ENCODE results near the gene PRPS1L1. TPM values are rescaled to one million over a fixed set of nuclear protein-coding genes. Genes with fewer than 3 reads are reported as not detected.

Gene PRPS1L1
- total RNA-seq, 1 donor from 2014 or later = not detected

- no peaks in the 10 kb centered on the region for H3K36me3 ChIP-seq (ENCODE audit: control insufficient read depth, insufficient read depth, low read length)
- TF ChIP-seq CTCF (IDR thresholded peaks at IDR 0.05; ENCODE audit: insufficient read depth, low read length, poor library complexity, severe bottlenecking) = no peak
- no peak overlapping the region for H3K4me3 ChIP-seq (ENCODE audit: low read depth, low read length)
- no peak for DNase-seq (ENCODE audit: low read depth)
- H3K27me3 ChIP-seq (ENCODE audit: control insufficient read depth, insufficient read depth, low read length) = no peaks in the 10 kb centered on the region
These were observed 31.5 kb upstream of the PRPS1L1 start for GRCh38 chr7:18059171-18059570.

GRCh38 chr7:18053941-18054340 lies 26.3 kb upstream of the PRPS1L1 start:
- DNase-seq (ENCODE audit: low read depth) = no peak
- Histone ChIP-seq H3K36me3 (ENCODE audit: control insufficient read depth, insufficient read depth, low read length) (no peaks in the 10 kb centered on the region), H3K27me3 (ENCODE audit: control insufficient read depth, insufficient read depth, low read length) (no peaks in the 10 kb centered on the region), H3K4me3 (ENCODE audit: low read depth, low read length) (no peak overlapping the region)
- no peak for TF ChIP-seq CTCF (IDR thresholded peaks at IDR 0.05; ENCODE audit: insufficient read depth, low read length, poor library complexity, severe bottlenecking)

- no peak for DNase-seq (ENCODE audit: low read depth)
- no peaks in the 10 kb centered on the region for H3K36me3 ChIP-seq (ENCODE audit: control insufficient read depth, insufficient read depth, low read length)
These were observed 25.7 kb upstream of the PRPS1L1 start for GRCh38 chr7:18053177-18053928.

GRCh38 chr7:18049262-18049661 lies 21.6 kb upstream of the PRPS1L1 start:
- Histone ChIP-seq H3K36me3 (ENCODE audit: control insufficient read depth, insufficient read depth, low read length) (no peaks in the 10 kb centered on the region), H3K4me3 (ENCODE audit: low read depth, low read length) (no peak overlapping the region), H3K27me3 (ENCODE audit: control insufficient read depth, insufficient read depth, low read length) (no peaks in the 10 kb centered on the region)
- DNase-seq (ENCODE audit: low read depth) = no peak
- TF ChIP-seq CTCF (IDR thresholded peaks at IDR 0.05; ENCODE audit: insufficient read depth, low read length, poor library complexity, severe bottlenecking) = no peak

More at GRCh38 chr7:18053177-18053928, 25.7 kb upstream of the PRPS1L1 start:
- Histone ChIP-seq H3K4me3 (ENCODE audit: low read depth, low read length) (no peak overlapping the region), H3K27me3 (ENCODE audit: control insufficient read depth, insufficient read depth, low read length) (no peaks in the 10 kb centered on the region)
- TF ChIP-seq CTCF (IDR thresholded peaks at IDR 0.05; ENCODE audit: insufficient read depth, low read length, poor library complexity, severe bottlenecking) = no peak

- no peak for TF ChIP-seq CTCF (IDR thresholded peaks at IDR 0.05; ENCODE audit: insufficient read depth, low read length, poor library complexity, severe bottlenecking)
- no peaks in the 10 kb centered on the region for H3K27me3 ChIP-seq (ENCODE audit: control insufficient read depth, insufficient read depth, low read length)
- H3K4me3 ChIP-seq (ENCODE audit: low read depth, low read length) = no peak overlapping the region
- no peaks in the 10 kb centered on the region for H3K36me3 ChIP-seq (ENCODE audit: control insufficient read depth, insufficient read depth, low read length)
- no peak for DNase-seq (ENCODE audit: low read depth)
These were observed 19.0 kb upstream of the PRPS1L1 start for GRCh38 chr7:18046601-18047000.

GRCh38 chr7:18045171-18045570 lies 17.5 kb upstream of the PRPS1L1 start:
- H3K4me3 ChIP-seq (ENCODE audit: low read depth, low read length) = no peak overlapping the region
- no peak for TF ChIP-seq CTCF (IDR thresholded peaks at IDR 0.05; ENCODE audit: insufficient read depth, low read length, poor library complexity, severe bottlenecking)
- no peaks in the 10 kb centered on the region for H3K27me3 ChIP-seq (ENCODE audit: control insufficient read depth, insufficient read depth, low read length)
- H3K36me3 ChIP-seq (ENCODE audit: control insufficient read depth, insufficient read depth, low read length) = no peaks in the 10 kb centered on the region
- DNase-seq (ENCODE audit: low read depth) = no peak

Data from kidney epithelial cell (primary cell).